Keratinocyte (primary cell): ENCODE measurements around the gene ATP5F1E. TPM values are rescaled to one million over a fixed set of nuclear protein-coding genes. Genes with fewer than 3 reads are reported as not detected.

Experiments
- DNase-seq: peaks from one replicate; pipeline ENCODE4 v3.0.0-alpha.2; 2011; ENCODE audit warnings: low read depth, missing footprints, low spot score
- FAIRE-seq: peaks from 2 replicates; lab custom pipeline; 2011; peaks lifted over from hg19 to GRCh38; lab: Jason Lieb, UNC
- H2AFZ ChIP-seq: 2 replicates; pipeline ENCODE4 v1.6.0; 2012; ENCODE audit warnings: low read length, control low read depth, inconsistent platforms; ENCODE audit not compliant: control insufficient read depth
- H3K27ac ChIP-seq: 2 replicates; pipeline ENCODE4 v1.5.1; 2011; ENCODE audit warnings: low read length; ENCODE audit not compliant: control insufficient read depth, insufficient read depth
- H3K27me3 ChIP-seq: 3 replicates; pipeline ENCODE4 v1.6.0; 2011; ENCODE audit warnings: low read length; ENCODE audit not compliant: control insufficient read depth, insufficient read depth; ENCODE audit errors: extremely low read depth
- H3K36me3 ChIP-seq, 2 experiments: 2 replicates in 1 of 2; 3 replicates in 1 of 2; pipeline ENCODE4 v1.5.1; 2011; ENCODE audit warnings: low read length in 2 of 2, mild to moderate bottlenecking in 1 of 2; ENCODE audit not compliant: control insufficient read depth in 2 of 2, insufficient read depth in 2 of 2; ENCODE audit errors: extremely low read depth in 1 of 2
- H3K4me1 ChIP-seq: 3 replicates; pipeline ENCODE4 v1.5.1; 2011; ENCODE audit warnings: low read length; ENCODE audit not compliant: control insufficient read depth, insufficient read depth; ENCODE audit errors: extremely low read depth
- H3K4me2 ChIP-seq: 3 replicates; pipeline ENCODE4 v1.6.0; 2011; ENCODE audit warnings: low read depth, low read length; ENCODE audit not compliant: control insufficient read depth, insufficient read depth; ENCODE audit errors: extremely low read depth
- H3K4me3 ChIP-seq, 3 experiments: fragments of 200-600 bp in 1 of 3; sonication (generic) in 1 of 3; 2 replicates in 2 of 3; 3 replicates in 1 of 3; pipeline ENCODE4 v1.5.1; 2011 to 2016; ENCODE audit warnings: low read length in 3 of 3, mild to moderate bottlenecking in 3 of 3, control low read depth in 2 of 3, inconsistent platforms in 1 of 3, low read depth in 1 of 3, mixed read lengths in 1 of 3, mixed run types in 1 of 3, moderate library complexity in 1 of 3; ENCODE audit not compliant: control insufficient read depth in 2 of 3, insufficient read depth in 2 of 3; ENCODE audit errors: extremely low read depth in 1 of 3
- H3K79me2 ChIP-seq: 2 replicates; pipeline ENCODE4 v1.6.0; 2012; ENCODE audit warnings: low read length; ENCODE audit not compliant: control insufficient read depth, insufficient read depth
- H3K9ac ChIP-seq: 3 replicates; pipeline ENCODE4 v1.6.0; 2011; ENCODE audit warnings: low read length; ENCODE audit not compliant: control insufficient read depth, insufficient read depth; ENCODE audit errors: extremely low read depth
- H3K9me1 ChIP-seq: 3 replicates; pipeline ENCODE4 v1.6.0; 2011; ENCODE audit warnings: low read length; ENCODE audit not compliant: control insufficient read depth, insufficient read depth; ENCODE audit errors: extremely low read depth
- H3K9me3 ChIP-seq: 2 replicates; pipeline ENCODE4 v1.5.1; 2012; ENCODE audit warnings: low read depth, low read length; ENCODE audit not compliant: control insufficient read depth
- H4K20me1 ChIP-seq: 3 replicates; pipeline ENCODE4 v1.6.0; 2011; ENCODE audit warnings: low read length; ENCODE audit not compliant: control insufficient read depth, insufficient read depth; ENCODE audit errors: extremely low read depth
- CTCF ChIP-seq, 3 experiments: IDR thresholded peaks in 1 of 3; conservative IDR thresholded peaks in 1 of 3; optimal IDR thresholded peaks in 1 of 3; 2 replicates in 2 of 3; 3 replicates in 1 of 3; pipeline versions ENCODE3 to v1.5.1; 2011; ENCODE audit warnings: low read length in 3 of 3, mild to moderate bottlenecking in 3 of 3, moderate library complexity in 2 of 3, control low read depth in 1 of 3, inconsistent platforms in 1 of 3; ENCODE audit not compliant: insufficient read depth in 2 of 3; ENCODE audit errors: extremely low read depth in 1 of 3
- EZH2 ChIP-seq: IDR thresholded peaks from one replicate; pipeline ENCODE4 v1.6.1; 2012; ENCODE audit warnings: inconsistent platforms, mild to moderate bottlenecking, low read length, moderate library complexity
- dilution Hi-C: fragments of 300-500 bp; cut with MboI; formaldehyde crosslinking; loops from one replicate; pipeline ENCODE4 v1.7.0; 2020; ENCODE audit warnings: low sequenced_read_pairs; ENCODE audit not compliant: extremely low pct_ligation_motif_present
- polyA plus RNA-seq, 5 experiments: library from polyadenylated mRNA; depleted of rRNA in 3 of 5; stranded (reverse) in 3 of 5; stranded (forward) in 1 of 5; unstranded in 1 of 5; fragments of >200 nt; gene quantifications; 1 replicate in 1 of 5; 2 replicates in 3 of 5; 3 replicates in 1 of 5; pipeline versions ENCODE4 v1.2.1 to v1.2.3, GENCODE V29; 2011 to 2012; ENCODE audit warnings: missing spikeins in 2 of 5, low read depth in 1 of 5, low replicate concordance in 1 of 5

Gene ATP5F1E
- polyA plus RNA-seq, 1 donor (not counting 4 experiments of a cell fraction or from before 2014, with no cell fraction given), result 99.7 TPM

- TF ChIP-seq EZH2 (no peak), CTCF (optimal IDR thresholded peaks at IDR 0.05 in 1 of 3, IDR thresholded peaks at IDR 0.05 in 1 of 3, conservative IDR thresholded peaks at IDR 0.05 in 1 of 3; ENCODE audit: extremely low read depth in 1 of 3, insufficient read depth in 2 of 3, low read length in 3 of 3) (no peak)
- Histone ChIP-seq H3K4me3 (peak overlapping the region; percentile 69 to 93 (median 71)), H3K27me3 (no peaks in the 10 kb centered on the region), H3K9me1 (no peaks in the 10 kb centered on the region), H3K27ac (peak overlapping the region; percentile 64), H3K4me1 (peaks cover 31% of the 10 kb centered on the region), H3K4me2 (peak overlapping the region; percentile 96), H3K36me3 (peaks cover 27 to 37% of the 10 kb centered on the region in 2 experiments), H3K9me3 (no peaks in the 10 kb centered on the region), H4K20me1 (peaks cover 3% of the 10 kb centered on the region), H3K9ac (peak overlapping the region; percentile 81), H2AFZ (peak overlapping the region; percentile 44), H3K79me2 (peaks cover 61% of the 10 kb centered on the region)
- DNase-seq (no peak), FAIRE-seq (no peak)
- dilution Hi-C loops, result no loop called here
These were observed 551 bp upstream of the ATP5F1E start for GRCh38 chr20:59032713-59033059.

- TF ChIP-seq EZH2, result no peak
- TF ChIP-seq CTCF (optimal IDR thresholded peaks at IDR 0.05 in 1 of 3, IDR thresholded peaks at IDR 0.05 in 1 of 3, conservative IDR thresholded peaks at IDR 0.05 in 1 of 3; ENCODE audit: extremely low read depth in 1 of 3, insufficient read depth in 2 of 3, low read length in 3 of 3), result no peak
- Histone ChIP-seq H3K79me2 (peaks cover 64% of the 10 kb centered on the region), H3K27me3 (no peaks in the 10 kb centered on the region), H3K9me1 (no peaks in the 10 kb centered on the region), H3K9me3 (no peaks in the 10 kb centered on the region), H3K4me2 (peak overlapping the region; percentile 88), H2AFZ (peak overlapping the region; percentile 73), H3K27ac (peak overlapping the region; percentile 72), H3K4me1 (peaks cover 31% of the 10 kb centered on the region), H3K4me3 (peak overlapping the region; percentile 69 to 93 (median 71)), H4K20me1 (peaks cover 3% of the 10 kb centered on the region), H3K36me3 (peaks cover 20 to 35% of the 10 kb centered on the region in 2 experiments), H3K9ac (peak overlapping the region; percentile 81)
- no peak for DNase-seq
- dilution Hi-C loops, result no loop called here
- FAIRE-seq, result no peak
These were observed 542 bp downstream of the ATP5F1E start for GRCh38 chr20:59031564-59032022.
